K562 (cell line): Measurements from ENCODE around the gene NTNG1. TPM values are rescaled to one million over a fixed set of nuclear protein-coding genes. Genes with fewer than 3 reads are reported as not detected.

ENCODE experiments used
- ATAC-seq: fragments of 200-7000 bp; cut with Tn5 transposase; 3 replicates; pipeline ENCODE4 v1.9.1; 2020; ENCODE audit warnings: moderate library complexity
- BruUV-seq: library from RNA; stranded (reverse); fragments of 400-500 nt; replicated peaks from 2 replicates; lab custom pipeline; 2021; lab: Mats Ljungman, UMichigan
- CTCF ChIA-PET: fragments of 300-600 bp; formaldehyde crosslinking; extraction: SDS; loops from one replicate; lab custom pipeline; 2021; ENCODE audit warnings: low intra/inter-chr PET ratio; lab: Yijun Ruan, JAX
- POLR2A ChIA-PET: fragments of 300-600, 350-650 bp; sonication (Branson Sonifier 250); formaldehyde crosslinking; extraction: SDS; loops from one replicate; lab custom pipeline; 2021; ENCODE audit warnings: antibody characterized with exemption, inconsistent platforms; lab: Yijun Ruan, JAX
- DNase-seq, 4 experiments: peaks; one replicate each; pipeline versions ENCODE4 v3.0.0 to v3.0.0-alpha.2; 2011 to 2018; ENCODE audit warnings: low spot score in 3 of 4, mixed read lengths in 3 of 4; ENCODE audit errors: extremely low read depth in 1 of 4
- FAIRE-seq: peaks from 2 replicates; lab custom pipeline; 2011; peaks lifted over from hg19 to GRCh38; lab: Jason Lieb, UNC
- H2AFZ ChIP-seq: 2 replicates; pipeline ENCODE4 v1.6.0; 2011; ENCODE audit warnings: low read depth, low read length, control low read depth, inconsistent platforms
- H3K27ac ChIP-seq: fragments of 200-600 bp; 3 replicates; pipeline ENCODE4 v1.8.0; 2011; ENCODE audit warnings: low read depth, mild to moderate bottlenecking, control low read depth, inconsistent platforms, low read length, moderate library complexity, mixed read lengths; ENCODE audit errors: extremely low read depth
- H3K27me3 ChIP-seq, 2 experiments: fragments of 300-600 bp in 1 of 2; 2 replicates in 1 of 2; 3 replicates in 1 of 2; pipeline versions ENCODE4 v1.6.0 to v1.8.0; 2011; ENCODE audit warnings: inconsistent platforms in 2 of 2, low read length in 2 of 2, mild to moderate bottlenecking in 1 of 2, mixed read lengths in 1 of 2, moderate library complexity in 1 of 2; ENCODE audit not compliant: control insufficient read depth in 2 of 2, insufficient read depth in 2 of 2
- H3K36me3 ChIP-seq: fragments of 300-600 bp; 3 replicates; pipeline ENCODE4 v1.8.0; 2011; ENCODE audit warnings: mild to moderate bottlenecking, low read length, inconsistent platforms; ENCODE audit not compliant: control insufficient read depth, insufficient read depth
- H3K4me1 ChIP-seq, 2 experiments: fragments of 200-600 bp in 1 of 2; replicated peaks in 1 of 2; 2 replicates in 1 of 2; 3 replicates in 1 of 2; pipeline versions ENCODE4 v1.5.1 to v1.8.0; 2011; ENCODE audit warnings: inconsistent platforms in 2 of 2, low read length in 2 of 2, mild to moderate bottlenecking in 1 of 2, mixed read lengths in 1 of 2, moderate library complexity in 1 of 2; ENCODE audit not compliant: control insufficient read depth in 2 of 2, insufficient read depth in 2 of 2
- H3K4me2 ChIP-seq: 2 replicates; pipeline ENCODE4 v1.6.1; 2011; ENCODE audit warnings: low read length, control low read depth, inconsistent platforms, mixed read lengths; ENCODE audit not compliant: insufficient read depth
- H3K4me3 ChIP-seq: fragments of 200-600 bp; sonication (generic), shearing (Covaris generic); 2 replicates; pipeline ENCODE4 v1.5.1; 2016; ENCODE audit warnings: control low read depth, inconsistent platforms
- H3K79me2 ChIP-seq: fragments of 200-600 bp; 3 replicates; pipeline ENCODE4 v1.8.0; 2011; ENCODE audit warnings: low read length, inconsistent platforms; ENCODE audit not compliant: control insufficient read depth, insufficient read depth
- H3K9ac ChIP-seq, 2 experiments: 2 replicates each; pipeline versions ENCODE4 v1.6.0 to v1.6.1; 2011; ENCODE audit warnings: low read depth in 2 of 2, low read length in 2 of 2, control low read depth in 1 of 2, inconsistent platforms in 1 of 2, mild to moderate bottlenecking in 1 of 2, mixed read lengths in 1 of 2; ENCODE audit not compliant: insufficient read depth in 1 of 2
- H3K9me1 ChIP-seq: one replicate; pipeline ENCODE4 v1.6.0; 2011; ENCODE audit warnings: inconsistent platforms, mild to moderate bottlenecking, low read length, moderate library complexity; ENCODE audit not compliant: control insufficient read depth, insufficient read depth
- H3K9me3 ChIP-seq: replicated peaks from 2 replicates; pipeline ENCODE4 v1.5.1; 2011; ENCODE audit warnings: low read depth, low read length, inconsistent platforms; ENCODE audit not compliant: control insufficient read depth, insufficient read depth
- H4K20me1 ChIP-seq: replicated peaks from 2 replicates; pipeline ENCODE4 v1.6.1; 2011; ENCODE audit warnings: low read length, inconsistent platforms, mixed read lengths; ENCODE audit not compliant: control insufficient read depth, insufficient read depth
- POLR2A ChIP-seq: fragments of 450-650 bp; conservative IDR thresholded peaks from 2 replicates; pipeline ENCODE4 v1.6.1; 2016
- RBM15 ChIP-seq: fragments of 200-400 bp; formaldehyde crosslinking; IDR thresholded peaks from 2 replicates; pipeline ENCODE4 v1.6.1; 2018; ENCODE audit warnings: mild to moderate bottlenecking, low read length, moderate library complexity; ENCODE audit not compliant: insufficient read depth
- TAF15 ChIP-seq: fragments of 200-400 bp; formaldehyde crosslinking; IDR thresholded peaks from 2 replicates; pipeline ENCODE4 v1.6.1; 2017; ENCODE audit warnings: mild to moderate bottlenecking, low read depth, low read length, moderate library complexity
- TBL1XR1 ChIP-seq, 2 experiments: IDR thresholded peaks; 2 replicates each; pipeline ENCODE4 v1.6.1; 2012; ENCODE audit warnings: improper control_type of control experiment in 2 of 2, low read length in 2 of 2, mild to moderate bottlenecking in 1 of 2
- USF2 ChIP-seq: sonication (generic); formaldehyde crosslinking; IDR thresholded peaks from 2 replicates; pipeline ENCODE4 v1.5.0; 2020; ENCODE audit warnings: missing genetic modification reagents
- XRCC4 ChIP-seq: IDR thresholded peaks from one replicate; pipeline ENCODE4 v1.6.1; 2011; ENCODE audit not compliant: insufficient read depth, insufficient read length; ENCODE audit errors: extremely low read depth
- WGBS: fragments of 100-300 bp; shearing (Covaris generic); methylation state at CpG from one replicate; pipeline ENCODE4 v1.1.6; 2016; ENCODE audit warnings: low coverage, mixed read lengths; ENCODE audit not compliant: insufficient coverage; ENCODE audit errors: missing lambda C conversion rate; 5-methylcytosine and 5-hydroxymethylcytosine counted together
- in situ Hi-C: fragments of 300-500 bp; cut with MboI; formaldehyde crosslinking; loops from 4 replicates; pipeline ENCODE4 v1.15.0; 2018; ENCODE audit warnings: inconsistent platforms, mixed read lengths
- intact Hi-C: fragments of 100-400 bp; cut with micrococcal nuclease; formaldehyde crosslinking; loops from 2 replicates; pipeline ENCODE4 v1.14.2; 2022
- polyA plus RNA-seq, 8 experiments: library from polyadenylated mRNA; depleted of rRNA in 4 of 8; stranded (reverse) in 5 of 8; unstranded in 3 of 8; fragments of >200 nt; fragmentation: Nextera tagmentation in 2 of 8; fragmentation: Illumina TruSeq in 1 of 8; extraction: Ambion mirVana in 2 of 8; extraction: Trizol in 1 of 8; gene quantifications; 2 replicates each; pipeline versions ENCODE4 v1.2.1 to v1.2.3, GENCODE V29; 2011 to 2014; ENCODE audit warnings: inconsistent platforms in 1 of 8, missing spikeins in 1 of 8
- total RNA-seq, 7 experiments: library from RNA; depleted of rRNA in 6 of 7; stranded (reverse); fragments of >200 nt in 6 of 7; fragmentation: Illumina TruSeq in 2 of 7; extraction: Trizol in 2 of 7; gene quantifications; 2 replicates each; pipeline versions ENCODE4 v1.2.1 to v1.2.3, GENCODE V29; 2011 to 2021; ENCODE audit warnings: low replicate concordance in 1 of 7
- TF ChIP-seq, protein P1 (sequence below): fragments of 450-650 bp; IDR thresholded peaks from 2 replicates; pipeline ENCODE4 v1.6.1; 2017; ENCODE audit warnings: antibody characterized with exemption
- TF ChIP-seq, protein P2 (sequence below): fragments of 450-650 bp; IDR thresholded peaks from 2 replicates; pipeline ENCODE4 v1.6.1; 2014; ENCODE audit warnings: low read depth, mild to moderate bottlenecking, moderate library complexity, borderline replicate concordance

Gene NTNG1
- total and polyA plus RNA-seq, 9 of the 15 experiments (the other 6 are each of a cell fraction or from before 2014, with no cell fraction given): not detected

GRCh38 chr1:107294686-107295085 is 153.8 kb downstream of the NTNG1 start:
- Histone ChIP-seq H3K27me3 (no peaks in the 10 kb centered on the region), H3K9me1 (no peaks in the 10 kb centered on the region), H3K4me3 (no peak overlapping the region), H3K36me3 (no peaks in the 10 kb centered on the region), H3K27ac (no peak overlapping the region), H3K79me2 (no peaks in the 10 kb centered on the region), H2AFZ (no peak overlapping the region)
- FAIRE-seq (no peak), DNase-seq (no peak)
- POLR2A ChIA-PET: no interaction called here
- TF ChIP-seq POLR2A (no peak), TAF15 (no peak), TBL1XR1 (IDR thresholded peaks at IDR 0.05; ENCODE audit: low read length in 2 of 2) (no peak), XRCC4 (no peak), USF2 (no peak), RBM15 (no peak)
- TF ChIP-seq, protein P1, sequence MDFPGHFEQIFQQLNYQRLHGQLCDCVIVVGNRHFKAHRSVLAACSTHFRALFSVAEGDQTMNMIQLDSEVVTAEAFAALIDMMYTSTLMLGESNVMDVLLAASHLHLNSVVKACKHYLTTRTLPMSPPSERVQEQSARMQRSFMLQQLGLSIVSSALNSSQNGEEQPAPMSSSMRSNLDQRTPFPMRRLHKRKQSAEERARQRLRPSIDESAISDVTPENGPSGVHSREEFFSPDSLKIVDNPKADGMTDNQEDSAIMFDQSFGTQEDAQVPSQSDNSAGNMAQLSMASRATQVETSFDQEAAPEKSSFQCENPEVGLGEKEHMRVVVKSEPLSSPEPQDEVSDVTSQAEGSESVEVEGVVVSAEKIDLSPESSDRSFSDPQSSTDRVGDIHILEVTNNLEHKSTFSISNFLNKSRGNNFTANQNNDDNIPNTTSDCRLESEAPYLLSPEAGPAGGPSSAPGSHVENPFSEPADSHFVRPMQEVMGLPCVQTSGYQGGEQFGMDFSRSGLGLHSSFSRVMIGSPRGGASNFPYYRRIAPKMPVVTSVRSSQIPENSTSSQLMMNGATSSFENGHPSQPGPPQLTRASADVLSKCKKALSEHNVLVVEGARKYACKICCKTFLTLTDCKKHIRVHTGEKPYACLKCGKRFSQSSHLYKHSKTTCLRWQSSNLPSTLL: no peak
- TF ChIP-seq, protein P2, sequence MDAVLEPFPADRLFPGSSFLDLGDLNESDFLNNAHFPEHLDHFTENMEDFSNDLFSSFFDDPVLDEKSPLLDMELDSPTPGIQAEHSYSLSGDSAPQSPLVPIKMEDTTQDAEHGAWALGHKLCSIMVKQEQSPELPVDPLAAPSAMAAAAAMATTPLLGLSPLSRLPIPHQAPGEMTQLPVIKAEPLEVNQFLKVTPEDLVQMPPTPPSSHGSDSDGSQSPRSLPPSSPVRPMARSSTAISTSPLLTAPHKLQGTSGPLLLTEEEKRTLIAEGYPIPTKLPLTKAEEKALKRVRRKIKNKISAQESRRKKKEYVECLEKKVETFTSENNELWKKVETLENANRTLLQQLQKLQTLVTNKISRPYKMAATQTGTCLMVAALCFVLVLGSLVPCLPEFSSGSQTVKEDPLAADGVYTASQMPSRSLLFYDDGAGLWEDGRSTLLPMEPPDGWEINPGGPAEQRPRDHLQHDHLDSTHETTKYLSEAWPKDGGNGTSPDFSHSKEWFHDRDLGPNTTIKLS: no peak
- TF ChIP-seq, all 486 proteins: peak for 0
- no TSS peak for BruUV-seq
- intact Hi-C loops: no loop called here
- 0% methylated on average over 1 of the region's 1 CpG for WGBS
- in situ Hi-C loops: no loop called here
- ATAC-seq: no peak
- Histone ChIP-seq H3K9ac (no peak overlapping the region), H3K4me2 (no peak overlapping the region), H4K20me1 (no peaks in the 10 kb centered on the region), H3K9me3 (peaks cover 2% of the 10 kb centered on the region; the same call in 1 of the 2 replicates), H3K4me1 (no peaks in the 10 kb centered on the region)
- CTCF ChIA-PET: no interaction called here
